GM12878 (cell line): Measurements from ENCODE around the gene HECTD4. TPM values are rescaled to one million over a fixed set of nuclear protein-coding genes. Genes with fewer than 3 reads are reported as not detected.

Source experiments
- ATAC-seq: fragments of 200-7000 bp; cut with Tn5 transposase; 3 replicates; pipeline ENCODE4 v1.9.1; 2020; ENCODE audit warnings: mild to moderate bottlenecking, moderate library complexity
- BruUV-seq: library from RNA; stranded (reverse); fragments of 400-500 nt; replicated peaks from 2 replicates; lab custom pipeline; 2021; lab: Mats Ljungman, UMichigan
- CTCF ChIA-PET: fragments of 300-600 bp; sonication (Branson Sonifier 250); formaldehyde crosslinking; extraction: SDS; loops from one replicate; lab custom pipeline; 2021; ENCODE audit warnings: inconsistent platforms; lab: Yijun Ruan, JAX
- POLR2A ChIA-PET: fragments of 350-600 bp; formaldehyde crosslinking; extraction: SDS; loops from one replicate; lab custom pipeline; 2021; ENCODE audit warnings: inconsistent platforms; lab: Charles Lee
- RAD21 ChIA-PET: fragments of 300-600 bp; sonication (Branson Sonifier 250); formaldehyde crosslinking; loops from one replicate; lab custom pipeline; 2023; ENCODE audit warnings: antibody characterized with exemption; ENCODE audit not compliant: unreplicated experiment; lab: Charles Lee
- SMC1A ChIA-PET: fragments of 300-600 bp; sonication (Branson Sonifier 250); formaldehyde crosslinking; loops from one replicate; lab custom pipeline; 2023; ENCODE audit not compliant: unreplicated experiment, uncharacterized antibody; lab: Charles Lee
- DNase-seq: peaks from one replicate; pipeline ENCODE4 v3.0.0-alpha.2; 2011; ENCODE audit warnings: low read depth, low spot score
- FAIRE-seq: peaks from 3 replicates; lab custom pipeline; 2011; peaks lifted over from hg19 to GRCh38; lab: Jason Lieb, UNC
- H2AFZ ChIP-seq: 2 replicates; pipeline ENCODE4 v1.6.0; 2011; ENCODE audit warnings: low read depth, low read length, control low read depth; ENCODE audit not compliant: control insufficient read depth
- H3K27ac ChIP-seq: 2 replicates; pipeline ENCODE4 v1.5.1; 2011; ENCODE audit warnings: control low read depth; ENCODE audit not compliant: control insufficient read depth, insufficient read depth
- H3K27me3 ChIP-seq, 2 experiments: replicated peaks in 1 of 2; 2 replicates each; pipeline versions ENCODE4 v1.6.0 to v1.6.1; 2011; ENCODE audit warnings: low read length in 1 of 2; ENCODE audit not compliant: control insufficient read depth in 2 of 2, insufficient read depth in 2 of 2
- H3K36me3 ChIP-seq, 2 experiments: 2 replicates each; pipeline ENCODE4 v1.5.1; 2011; ENCODE audit warnings: low read length in 1 of 2; ENCODE audit not compliant: control insufficient read depth in 2 of 2, insufficient read depth in 2 of 2
- H3K4me1 ChIP-seq: 2 replicates; pipeline ENCODE4 v1.6.1; 2011; ENCODE audit warnings: mild to moderate bottlenecking, low read length, moderate library complexity, mixed read lengths; ENCODE audit not compliant: control insufficient read depth, insufficient read depth
- H3K4me2 ChIP-seq: 2 replicates; pipeline ENCODE4 v1.6.0; 2011; ENCODE audit warnings: control low read depth; ENCODE audit not compliant: control insufficient read depth, insufficient read depth
- H3K4me3 ChIP-seq: fragments of 200-600 bp; sonication (generic); 2 replicates; pipeline ENCODE4 v1.5.1; 2016
- H3K79me2 ChIP-seq: 2 replicates; pipeline ENCODE4 v1.6.0; 2011; ENCODE audit warnings: low read length; ENCODE audit not compliant: control insufficient read depth, insufficient read depth
- H3K9ac ChIP-seq: 2 replicates; pipeline ENCODE4 v1.8.0; 2011; ENCODE audit warnings: low read length, control low read depth, mixed read lengths; ENCODE audit not compliant: control insufficient read depth, insufficient read depth
- H3K9me3 ChIP-seq: replicated peaks from 3 replicates; pipeline ENCODE4 v1.5.1; 2011; ENCODE audit warnings: mild to moderate bottlenecking, low read length; ENCODE audit not compliant: control insufficient read depth, insufficient read depth
- H4K20me1 ChIP-seq: 2 replicates; pipeline ENCODE4 v1.6.0; 2011; ENCODE audit not compliant: control insufficient read depth, insufficient read depth
- BCL11A ChIP-seq: IDR thresholded peaks from 2 replicates; pipeline ENCODE4 v1.6.1; 2011; ENCODE audit warnings: low read depth, low read length
- ETV6 ChIP-seq, 2 experiments: fragments of 450-650 bp in 1 of 2; IDR thresholded peaks in 1 of 2; conservative IDR thresholded peaks in 1 of 2; 2 replicates each; pipeline ENCODE4 v1.6.1; 2014; ENCODE audit warnings: antibody characterized with exemption in 1 of 2, borderline replicate concordance in 1 of 2, low read depth in 1 of 2, mild to moderate bottlenecking in 1 of 2, moderate library complexity in 1 of 2
- FOXK2 ChIP-seq: fragments of 450-650 bp; IDR thresholded peaks from 2 replicates; pipeline ENCODE4 v1.6.1; 2017; ENCODE audit warnings: mild to moderate bottlenecking, moderate library complexity
- GABPA ChIP-seq: IDR thresholded peaks from 2 replicates; pipeline ENCODE4 v1.6.1; 2014; ENCODE audit warnings: antibody characterized with exemption, low read depth, mild to moderate bottlenecking, inconsistent platforms
- IKZF1 ChIP-seq: fragments of 450-650 bp; conservative IDR thresholded peaks from 2 replicates; pipeline ENCODE4 v1.6.1; 2017; ENCODE audit warnings: antibody characterized with exemption, mild to moderate bottlenecking
- JUND ChIP-seq: IDR thresholded peaks from 2 replicates; pipeline ENCODE4 v1.6.1; 2012; ENCODE audit warnings: low read depth, mild to moderate bottlenecking, low read length, improper control_type of control experiment, moderate library complexity
- MAX ChIP-seq: IDR thresholded peaks from 2 replicates; pipeline ENCODE4 v1.6.1; 2012; ENCODE audit warnings: low read depth, low read length, improper control_type of control experiment
- MEF2A ChIP-seq: IDR thresholded peaks from 2 replicates; pipeline ENCODE4 v1.6.1; 2011; ENCODE audit warnings: low read depth, mild to moderate bottlenecking, low read length, moderate library complexity; ENCODE audit not compliant: insufficient read depth
- MEF2B ChIP-seq: fragments of 450-650 bp; IDR thresholded peaks from 2 replicates; pipeline ENCODE4 v1.6.1; 2018; ENCODE audit warnings: mild to moderate bottlenecking, moderate library complexity; ENCODE audit not compliant: partially characterized antibody, poor library complexity, severe bottlenecking
- PML ChIP-seq: IDR thresholded peaks from 2 replicates; pipeline ENCODE4 v1.6.1; 2012; ENCODE audit warnings: low read length, inconsistent platforms
- RFX5 ChIP-seq: IDR thresholded peaks from 2 replicates; pipeline ENCODE4 v1.6.1; 2011; ENCODE audit warnings: low read depth, low read length, improper control_type of control experiment
- SMAD5 ChIP-seq: IDR thresholded peaks from 2 replicates; pipeline ENCODE4 v1.6.1; 2016; ENCODE audit warnings: antibody characterized with exemption, low read depth
- SMC3 ChIP-seq: IDR thresholded peaks from 2 replicates; pipeline ENCODE4 v1.6.1; 2011; ENCODE audit warnings: low read length, improper control_type of control experiment, borderline replicate concordance
- SUZ12 ChIP-seq: fragments of 200-600 bp; sonication (generic); IDR thresholded peaks from one replicate; pipeline ENCODE4 v1.6.1; 2018; ENCODE audit warnings: antibody characterized with exemption, mild to moderate bottlenecking; ENCODE audit not compliant: unreplicated experiment
- YBX1 ChIP-seq: fragments of 450-650 bp; IDR thresholded peaks from 2 replicates; pipeline ENCODE4 v1.6.1; 2016; ENCODE audit warnings: antibody characterized with exemption
- ZBTB33 ChIP-seq: fragments of 450-650 bp; IDR thresholded peaks from 2 replicates; pipeline ENCODE4 v1.6.1; 2017; ENCODE audit warnings: mild to moderate bottlenecking
- WGBS: methylation state at CpG from one replicate; pipeline ENCODE4 v1.1.6; 2016; ENCODE audit warnings: low lambda C conversion rate; ENCODE audit not compliant: insufficient replicate concordance, insufficient coverage; ENCODE audit errors: missing lambda C conversion rate; 5-methylcytosine and 5-hydroxymethylcytosine counted together
- in situ Hi-C: fragments of 300-500 bp; cut with MboI; formaldehyde crosslinking; loops from 9 replicates; pipeline ENCODE4 v1.14.3; 2018; ENCODE audit warnings: mixed read lengths
- intact Hi-C: fragments of 100-400 bp; cut with micrococcal nuclease; formaldehyde crosslinking; loops from one replicate; pipeline ENCODE4 v1.14.2; 2022; ENCODE audit not compliant: unreplicated experiment
- polyA plus RNA-seq, 11 experiments: library from polyadenylated mRNA; depleted of rRNA in 4 of 11; unstranded in 6 of 11; stranded (reverse) in 5 of 11; fragments of >200 nt; fragmentation: Nextera tagmentation in 4 of 11; fragmentation: Illumina TruSeq in 1 of 11; extraction: Ambion mirVana in 4 of 11; extraction: Trizol in 1 of 11; gene quantifications; 1 replicate in 1 of 11; 2 replicates in 10 of 11; pipeline versions ENCODE4 v1.2.1 to v1.2.3, GENCODE V29; 2011 to 2016; ENCODE audit warnings: inconsistent platforms in 2 of 11, missing spikeins in 2 of 11, low read depth in 1 of 11
- total RNA-seq, 4 experiments: library from RNA; depleted of rRNA in 3 of 4; stranded (reverse); fragments of >200 nt in 3 of 4; fragmentation: Illumina TruSeq in 1 of 4; extraction: Trizol in 1 of 4; gene quantifications; 2 replicates each; pipeline versions ENCODE4 v1.2.1 to v1.2.3, GENCODE V29; 2013 to 2021
- TF ChIP-seq, protein P1 (sequence below): fragments of 450-650 bp; IDR thresholded peaks from 2 replicates; pipeline ENCODE4 v1.6.1; 2016; ENCODE audit warnings: mild to moderate bottlenecking
- TF ChIP-seq, protein P2 (sequence below): fragments of 450-650 bp; IDR thresholded peaks from 2 replicates; pipeline ENCODE4 v1.6.1; 2014; ENCODE audit warnings: mild to moderate bottlenecking

Gene HECTD4
- total and polyA plus RNA-seq, 10 of the 15 experiments (the other 5 are each of a cell fraction or from before 2014, with no cell fraction given) = 5.8 to 43.9 (median 17.9) TPM

- TF ChIP-seq, protein P1, sequence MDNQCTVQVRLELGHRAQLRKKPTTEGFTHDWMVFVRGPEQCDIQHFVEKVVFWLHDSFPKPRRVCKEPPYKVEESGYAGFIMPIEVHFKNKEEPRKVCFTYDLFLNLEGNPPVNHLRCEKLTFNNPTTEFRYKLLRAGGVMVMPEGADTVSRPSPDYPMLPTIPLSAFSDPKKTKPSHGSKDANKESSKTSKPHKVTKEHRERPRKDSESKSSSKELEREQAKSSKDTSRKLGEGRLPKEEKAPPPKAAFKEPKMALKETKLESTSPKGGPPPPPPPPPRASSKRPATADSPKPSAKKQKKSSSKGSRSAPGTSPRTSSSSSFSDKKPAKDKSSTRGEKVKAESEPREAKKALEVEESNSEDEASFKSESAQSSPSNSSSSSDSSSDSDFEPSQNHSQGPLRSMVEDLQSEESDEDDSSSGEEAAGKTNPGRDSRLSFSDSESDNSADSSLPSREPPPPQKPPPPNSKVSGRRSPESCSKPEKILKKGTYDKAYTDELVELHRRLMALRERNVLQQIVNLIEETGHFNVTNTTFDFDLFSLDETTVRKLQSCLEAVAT = no peak
- TF ChIP-seq SUZ12 = no peak
- no peak for TF ChIP-seq RFX5
- no peak for TF ChIP-seq YBX1
- TF ChIP-seq SMC3 = no peak
- TF ChIP-seq, protein P2, sequence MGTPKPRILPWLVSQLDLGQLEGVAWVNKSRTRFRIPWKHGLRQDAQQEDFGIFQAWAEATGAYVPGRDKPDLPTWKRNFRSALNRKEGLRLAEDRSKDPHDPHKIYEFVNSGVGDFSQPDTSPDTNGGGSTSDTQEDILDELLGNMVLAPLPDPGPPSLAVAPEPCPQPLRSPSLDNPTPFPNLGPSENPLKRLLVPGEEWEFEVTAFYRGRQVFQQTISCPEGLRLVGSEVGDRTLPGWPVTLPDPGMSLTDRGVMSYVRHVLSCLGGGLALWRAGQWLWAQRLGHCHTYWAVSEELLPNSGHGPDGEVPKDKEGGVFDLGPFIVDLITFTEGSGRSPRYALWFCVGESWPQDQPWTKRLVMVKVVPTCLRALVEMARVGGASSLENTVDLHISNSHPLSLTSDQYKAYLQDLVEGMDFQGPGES = no peak
- no peak for TF ChIP-seq PML
- TF ChIP-seq MEF2B = no peak
- TF ChIP-seq ETV6 (conservative IDR thresholded peaks at IDR 0.05 in 1 of 2, IDR thresholded peaks at IDR 0.05 in 1 of 2; ENCODE audit: borderline replicate concordance in 1 of 2, low read depth in 1 of 2) = no peak
- TF ChIP-seq BCL11A = no peak
- TF ChIP-seq, all 136 proteins: peak for 0
These were observed 74.8 kb downstream of the HECTD4 start (continued) for GRCh38 chr12:112307317-112308011.

- in situ Hi-C loops (no loop called here), intact Hi-C loops (loop anchor here (5.0 kb wide), 1 partner anchor 41 kb away; no protein-coding TSS in a partner anchor)
- peaks cover 4 to 5% of the 10 kb centered on the region in 2 experiments; a peak in 3 of 4 replicates for H3K36me3 ChIP-seq
- WGBS = 97% methylated on average over 3 of the region's 3 CpGs
- no peak for DNase-seq
- ChIA-PET SMC1A (interaction anchor here (0.5 to 1.2 kb wide), 2 partner anchors 17 to 391 kb away, joined by 3 to 5 read pairs; no protein-coding TSS in a partner anchor), RAD21 (no interaction called here), CTCF (no interaction called here), POLR2A (no interaction called here)
- H2AFZ ChIP-seq = no peak overlapping the region
- no peak overlapping the region for H3K27ac ChIP-seq
- H3K4me1 ChIP-seq = peaks cover 26% of the 10 kb centered on the region
- TF ChIP-seq YBX1 (no peak), MEF2A (no peak), MAX (no peak), FOXK2 (no peak), IKZF1 (no peak), MEF2B (no peak), ZBTB33 (no peak), GABPA (no peak), SMAD5 (no peak), JUND (no peak)
- H3K27me3 ChIP-seq = no peaks in the 10 kb centered on the region
- H3K9ac ChIP-seq = no peak overlapping the region
- no peak overlapping the region for H3K4me3 ChIP-seq
- no peaks in the 10 kb centered on the region for H3K9me3 ChIP-seq
- no peaks in the 10 kb centered on the region for H4K20me1 ChIP-seq
- BruUV-seq = no TSS peak
- no peak for ATAC-seq
- no peak for FAIRE-seq
- no peaks in the 10 kb centered on the region; the same call in 1 of the 2 replicates for H3K79me2 ChIP-seq
- H3K4me2 ChIP-seq = no peak overlapping the region
These were observed 76.3 kb downstream of the HECTD4 start for GRCh38 chr12:112305951-112306350.
